ENCODE data around the gene CAPN1.
"Not testable (repeated sequence)": the region's sequence is repeated elsewhere in the genome, so short reads cannot be mapped to it uniquely, and the experiment has no call there.

CAPN1 gene

GRCh38 chr11:65225279-65226102, 43.8 kb downstream of the CAPN1 start:
- H3K27me3 ChIP-seq (ENCODE audit: control insufficient read depth in 5 of 5, insufficient read depth in 4 of 5, low read length in 5 of 5): no peaks in the 10 kb centered on the region
- H3K4me1 ChIP-seq (ENCODE audit: control insufficient read depth in 5 of 5, insufficient read depth in 5 of 5, low read length in 5 of 5): peaks cover 0 to 24% (median 16%) of the 10 kb centered on the region in 5 donors
- peaks cover 0 to 3% (median 0%) of the 10 kb centered on the region in 5 donors for H3K9me3 ChIP-seq (ENCODE audit: control insufficient read depth in 5 of 5, low read length in 5 of 5)
- H3K36me3 ChIP-seq (ENCODE audit: control insufficient read depth in 5 of 5, insufficient read depth in 5 of 5, low read length in 5 of 5): no peaks in the 10 kb centered on the region
- peak overlapping the region; percentile 29 to 67 (median 57) for H3K4me3 ChIP-seq (ENCODE audit: low read depth in 1 of 5, low read length in 5 of 5)
- H3K27ac ChIP-seq (ENCODE audit: low read depth, low read length): no peak overlapping the region
- H3K9ac ChIP-seq (ENCODE audit: low read length in 5 of 5): peak overlapping the region; percentile 26 to 72 (median 59)

- Histone ChIP-seq H3K27ac (ENCODE audit: low read depth, low read length) (no peak overlapping the region), H3K9ac (ENCODE audit: low read length in 5 of 5) (peak overlapping the region in 4 of 5 donors; percentile 53 to 72 (median 59))
Observed at GRCh38 chr11:65226103-65226442, 44.3 kb downstream of the CAPN1 start.

GRCh38 chr11:65227879-65228278, 46.2 kb downstream of the CAPN1 start:
- Histone ChIP-seq H3K27me3 (ENCODE audit: control insufficient read depth in 5 of 5, insufficient read depth in 4 of 5, low read length in 5 of 5) (no peaks in the 10 kb centered on the region), H3K4me3 (ENCODE audit: low read depth in 1 of 5, low read length in 5 of 5) (no peak overlapping the region), H3K4me1 (ENCODE audit: control insufficient read depth in 5 of 5, insufficient read depth in 5 of 5, low read length in 5 of 5) (peaks cover 0 to 17% (median 16%) of the 10 kb centered on the region in 5 donors), H3K9me3 (ENCODE audit: control insufficient read depth in 5 of 5, low read length in 5 of 5) (peaks cover 0 to 3% (median 0%) of the 10 kb centered on the region in 5 donors), H3K9ac (ENCODE audit: low read length in 5 of 5) (no peak overlapping the region), H3K36me3 (ENCODE audit: control insufficient read depth in 5 of 5, insufficient read depth in 5 of 5, low read length in 5 of 5) (no peaks in the 10 kb centered on the region), H3K27ac (ENCODE audit: low read depth, low read length) (no peak overlapping the region)

More at GRCh38 chr11:65226103-65226442, 44.3 kb downstream of the CAPN1 start:
- H3K9me3 ChIP-seq (ENCODE audit: control insufficient read depth in 5 of 5, low read length in 5 of 5): peaks cover 0 to 3% (median 0%) of the 10 kb centered on the region in 5 donors
- no peaks in the 10 kb centered on the region for H3K36me3 ChIP-seq (ENCODE audit: control insufficient read depth in 5 of 5, insufficient read depth in 5 of 5, low read length in 5 of 5)
- peak overlapping the region; percentile 29 to 67 (median 57) for H3K4me3 ChIP-seq (ENCODE audit: low read depth in 1 of 5, low read length in 5 of 5)
- no peaks in the 10 kb centered on the region for H3K27me3 ChIP-seq (ENCODE audit: control insufficient read depth in 5 of 5, insufficient read depth in 4 of 5, low read length in 5 of 5)
- H3K4me1 ChIP-seq (ENCODE audit: control insufficient read depth in 5 of 5, insufficient read depth in 5 of 5, low read length in 5 of 5): peaks cover 0 to 24% (median 16%) of the 10 kb centered on the region in 5 donors

GRCh38 chr11:65236194-65237059, 54.7 kb downstream of the CAPN1 start:
- Histone ChIP-seq H3K27me3 (ENCODE audit: control insufficient read depth in 5 of 5, insufficient read depth in 4 of 5, low read length in 5 of 5) (peaks cover 0 to 7% (median 0%) of the 10 kb centered on the region in 5 donors), H3K9me3 (ENCODE audit: control insufficient read depth in 5 of 5, low read length in 5 of 5) (no peaks in the 10 kb centered on the region), H3K36me3 (ENCODE audit: control insufficient read depth in 5 of 5, insufficient read depth in 5 of 5, low read length in 5 of 5) (no peaks in the 10 kb centered on the region), H3K9ac (ENCODE audit: low read length in 5 of 5) (no peak overlapping the region), H3K4me3 (ENCODE audit: low read depth in 1 of 5, low read length in 5 of 5) (no peak overlapping the region), H3K27ac (ENCODE audit: low read depth, low read length) (no peak overlapping the region), H3K4me1 (ENCODE audit: control insufficient read depth in 5 of 5, insufficient read depth in 5 of 5, low read length in 5 of 5) (no peaks in the 10 kb centered on the region)

GRCh38 chr11:65238302-65238701, 56.6 kb downstream of the CAPN1 start:
- H3K9ac ChIP-seq (ENCODE audit: low read length in 5 of 5); H3K9me3 ChIP-seq (ENCODE audit: control insufficient read depth in 5 of 5, low read length in 5 of 5); H3K4me3 ChIP-seq (ENCODE audit: low read depth in 1 of 5, low read length in 5 of 5): not testable (repeated sequence)

GRCh38 chr11:65241134-65241533, 59.4 kb downstream of the CAPN1 start:
- H3K4me1 ChIP-seq (ENCODE audit: control insufficient read depth in 5 of 5, insufficient read depth in 5 of 5, low read length in 5 of 5): no peaks in the 10 kb centered on the region
- H3K27ac ChIP-seq (ENCODE audit: low read depth, low read length): no peak overlapping the region
- H3K36me3 ChIP-seq (ENCODE audit: control insufficient read depth in 5 of 5, insufficient read depth in 5 of 5, low read length in 5 of 5): no peaks in the 10 kb centered on the region
- no peak overlapping the region for H3K4me3 ChIP-seq (ENCODE audit: low read depth in 1 of 5, low read length in 5 of 5)
- H3K27me3 ChIP-seq (ENCODE audit: control insufficient read depth in 5 of 5, insufficient read depth in 4 of 5, low read length in 5 of 5): peaks cover 0 to 7% (median 0%) of the 10 kb centered on the region in 5 donors
- peaks cover 0 to 2% (median 0%) of the 10 kb centered on the region in 5 donors for H3K9me3 ChIP-seq (ENCODE audit: control insufficient read depth in 5 of 5, low read length in 5 of 5)
- H3K9ac ChIP-seq (ENCODE audit: low read length in 5 of 5): no peak overlapping the region

More at GRCh38 chr11:65238302-65238701, 56.6 kb downstream of the CAPN1 start:
- H3K4me1 ChIP-seq (ENCODE audit: control insufficient read depth in 5 of 5, insufficient read depth in 5 of 5, low read length in 5 of 5); H3K27me3 ChIP-seq (ENCODE audit: control insufficient read depth in 5 of 5, insufficient read depth in 4 of 5, low read length in 5 of 5); H3K27ac ChIP-seq (ENCODE audit: low read depth, low read length); H3K36me3 ChIP-seq (ENCODE audit: control insufficient read depth in 5 of 5, insufficient read depth in 5 of 5, low read length in 5 of 5): not testable (repeated sequence)

GRCh38 chr11:65241692-65242091, 60.0 kb downstream of the CAPN1 start:
- Histone ChIP-seq H3K4me1 (ENCODE audit: control insufficient read depth in 5 of 5, insufficient read depth in 5 of 5, low read length in 5 of 5) (no peaks in the 10 kb centered on the region), H3K36me3 (ENCODE audit: control insufficient read depth in 5 of 5, insufficient read depth in 5 of 5, low read length in 5 of 5) (no peaks in the 10 kb centered on the region), H3K9me3 (ENCODE audit: control insufficient read depth in 5 of 5, low read length in 5 of 5) (peaks cover 0 to 2% (median 0%) of the 10 kb centered on the region in 5 donors), H3K4me3 (ENCODE audit: low read depth in 1 of 5, low read length in 5 of 5) (no peak overlapping the region), H3K27ac (ENCODE audit: low read depth, low read length) (no peak overlapping the region), H3K9ac (ENCODE audit: low read length in 5 of 5) (no peak overlapping the region), H3K27me3 (ENCODE audit: control insufficient read depth in 5 of 5, insufficient read depth in 4 of 5, low read length in 5 of 5) (peaks cover 0 to 2% (median 0%) of the 10 kb centered on the region in 5 donors)

GRCh38 chr11:65242389-65242788, 60.7 kb downstream of the CAPN1 start:
- H3K4me1 ChIP-seq (ENCODE audit: control insufficient read depth in 5 of 5, insufficient read depth in 5 of 5, low read length in 5 of 5): no peaks in the 10 kb centered on the region
- H3K9me3 ChIP-seq (ENCODE audit: control insufficient read depth in 5 of 5, low read length in 5 of 5): peaks cover 0 to 2% (median 0%) of the 10 kb centered on the region in 5 donors
- no peak overlapping the region for H3K27ac ChIP-seq (ENCODE audit: low read depth, low read length)
- H3K9ac ChIP-seq (ENCODE audit: low read length in 5 of 5): no peak overlapping the region
- H3K36me3 ChIP-seq (ENCODE audit: control insufficient read depth in 5 of 5, insufficient read depth in 5 of 5, low read length in 5 of 5): no peaks in the 10 kb centered on the region
- no peak overlapping the region for H3K4me3 ChIP-seq (ENCODE audit: low read depth in 1 of 5, low read length in 5 of 5)
- no peaks in the 10 kb centered on the region for H3K27me3 ChIP-seq (ENCODE audit: control insufficient read depth in 5 of 5, insufficient read depth in 4 of 5, low read length in 5 of 5)

GRCh38 chr11:65243797-65244196, 62.1 kb downstream of the CAPN1 start:
- Histone ChIP-seq H3K9me3 (ENCODE audit: control insufficient read depth in 5 of 5, low read length in 5 of 5) (peaks cover 0 to 2% (median 0%) of the 10 kb centered on the region in 5 donors), H3K27me3 (ENCODE audit: control insufficient read depth in 5 of 5, insufficient read depth in 4 of 5, low read length in 5 of 5) (no peaks in the 10 kb centered on the region), H3K36me3 (ENCODE audit: control insufficient read depth in 5 of 5, insufficient read depth in 5 of 5, low read length in 5 of 5) (no peaks in the 10 kb centered on the region), H3K27ac (ENCODE audit: low read depth, low read length) (no peak overlapping the region), H3K4me3 (ENCODE audit: low read depth in 1 of 5, low read length in 5 of 5) (no peak overlapping the region), H3K4me1 (ENCODE audit: control insufficient read depth in 5 of 5, insufficient read depth in 5 of 5, low read length in 5 of 5) (no peaks in the 10 kb centered on the region), H3K9ac (ENCODE audit: low read length in 5 of 5) (no peak overlapping the region)

GRCh38 chr11:65245046-65245445, 63.3 kb downstream of the CAPN1 start:
- not testable (repeated sequence) for H3K9ac ChIP-seq (ENCODE audit: low read length in 5 of 5); H3K36me3 ChIP-seq (ENCODE audit: control insufficient read depth in 5 of 5, insufficient read depth in 5 of 5, low read length in 5 of 5); H3K4me1 ChIP-seq (ENCODE audit: control insufficient read depth in 5 of 5, insufficient read depth in 5 of 5, low read length in 5 of 5); H3K27me3 ChIP-seq (ENCODE audit: control insufficient read depth in 5 of 5, insufficient read depth in 4 of 5, low read length in 5 of 5); H3K27ac ChIP-seq (ENCODE audit: low read depth, low read length); H3K9me3 ChIP-seq (ENCODE audit: control insufficient read depth in 5 of 5, low read length in 5 of 5); H3K4me3 ChIP-seq (ENCODE audit: low read depth in 1 of 5, low read length in 5 of 5)
